ENCODE results near the gene LGALS1. TPM values are rescaled to one million over a fixed set of nuclear protein-coding genes. Genes with fewer than 3 reads are reported as not detected.
A peak's percentile ranks its signal among the peaks of the same experiment; 100 is the strongest.

The LGALS1 gene
- total and polyA plus RNA-seq, 9 of the 15 experiments (the other 6 are each of a cell fraction or from before 2014, with no cell fraction given) = 160 to 800 (median 330) TPM

GRCh38 chr22:37686002-37686982, 10.9 kb downstream of the LGALS1 start, which contains the start of gene NOL12 (continued):
- TF ChIP-seq NR4A1 (CRISPR knock-in tag; IDR thresholded peaks at IDR 0.05) (no peak), NR4A1 (tag; IDR thresholded peaks at IDR 0.05) (0 out of 2 replicates have a peak, but pooled peaks have one; percentile 23), GTF3C2 (IDR thresholded peaks at IDR 0.05; ENCODE audit: borderline replicate concordance, extremely low read depth, insufficient read length) (no peak), SMARCA4 (IDR thresholded peaks at IDR 0.05) (no peak), PREB (CRISPR knock-in tag; IDR thresholded peaks at IDR 0.05) (no peak), PHF20 (IDR thresholded peaks at IDR 0.05; ENCODE audit: partially characterized antibody) (peak; percentile 97), GABPA (tag; conservative IDR thresholded peaks at IDR 0.05; ENCODE audit: low read depth) (peak; percentile 98), PML (IDR thresholded peaks at IDR 0.05; ENCODE audit: low read length) (peak; percentile 8; the same call in 1 of the 2 replicates), E2F1 (CRISPR knock-in tag; IDR thresholded peaks at IDR 0.05) (no peak), HES1 (IDR thresholded peaks at IDR 0.05; ENCODE audit: low read depth) (no peak), NFIC (IDR thresholded peaks at IDR 0.05) (peak; percentile 42; the same call in 1 of the 2 replicates), ZNF609 (CRISPR knock-in tag; IDR thresholded peaks at IDR 0.05; ENCODE audit: borderline replicate concordance) (no peak), ZBTB26 (CRISPR knock-in tag; IDR thresholded peaks at IDR 0.05) (no peak), TGIF2 (CRISPR knock-in tag; IDR thresholded peaks at IDR 0.05) (no peak)

Data from K562 (cell line).